ENCODE results near the gene ADAT1. TPM values are rescaled to one million over a fixed set of nuclear protein-coding genes. Genes with fewer than 3 reads are reported as not detected.

ADAT1 gene
- total RNA-seq, 1 experiment from 2014 or later = 90.4 TPM

DNA sequence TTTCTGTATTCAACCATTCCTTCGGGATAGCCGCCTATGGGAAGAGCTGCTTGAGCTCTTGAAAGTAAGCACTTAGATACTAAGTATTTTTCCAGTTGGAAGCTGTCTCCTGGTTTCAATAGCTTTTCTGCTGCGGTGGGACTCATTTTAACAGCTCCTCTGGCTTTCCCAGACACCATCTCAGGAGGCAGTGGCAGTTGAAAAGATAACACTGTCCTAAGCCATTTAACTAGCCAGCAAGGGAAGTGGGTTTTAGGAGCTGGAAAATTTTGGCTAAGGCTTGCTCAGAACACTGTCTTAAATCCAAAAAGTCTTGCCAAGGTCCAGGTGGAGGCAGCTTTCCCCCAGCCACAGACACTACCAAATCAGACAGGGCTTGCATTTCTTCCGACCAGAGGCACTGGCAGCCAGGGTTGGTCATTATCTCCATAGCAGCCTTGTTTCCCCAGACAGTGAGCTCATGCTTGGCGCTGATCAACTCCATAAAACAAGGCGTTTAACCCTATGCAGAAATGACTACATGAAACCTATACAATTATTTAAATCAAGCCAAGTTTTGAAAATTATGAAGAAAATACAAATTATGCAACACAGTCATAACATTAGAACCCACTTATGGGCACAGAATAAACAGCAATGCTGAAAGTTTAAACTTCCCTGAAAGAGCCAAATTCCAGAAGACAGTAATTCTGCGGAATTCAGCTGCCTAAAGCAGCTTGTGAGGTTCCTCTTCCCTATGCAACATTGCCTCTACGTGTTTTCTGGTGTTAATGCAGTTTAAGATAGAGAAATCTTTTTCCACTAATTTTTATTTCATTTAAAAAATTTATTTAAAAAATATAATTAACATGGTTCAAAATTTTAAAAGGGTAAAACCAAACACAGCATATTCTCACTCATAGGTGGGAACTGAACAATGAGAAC is 31.9 kb downstream of the ADAT1 start:
- intact Hi-C loops (cut with micrococcal nuclease; ENCODE audit: unreplicated experiment) = no loop called here
- no peak overlapping the region for H3K27ac Mint-ChIP-seq (ENCODE audit: unreplicated experiment)
- peaks cover 8% of the 10 kb centered on the region for H3K36me3 Mint-ChIP-seq (ENCODE audit: insufficient read depth, unreplicated experiment)
- no peak for TF ChIP-seq CTCF (IDR thresholded peaks at IDR 0.05; ENCODE audit: unreplicated experiment)
- no peak for DNase-seq
- H3K4me1 Mint-ChIP-seq (ENCODE audit: low read depth, unreplicated experiment) = peaks cover 18% of the 10 kb centered on the region
- BruUV-seq (replicated peaks) = no TSS peak
- H3K9me3 Mint-ChIP-seq (ENCODE audit: low read depth, unreplicated experiment) = no peaks in the 10 kb centered on the region
- no peaks in the 10 kb centered on the region for H3K27me3 Mint-ChIP-seq (ENCODE audit: unreplicated experiment)
- H3K4me3 Mint-ChIP-seq (ENCODE audit: low read depth, unreplicated experiment) = no peak overlapping the region
- CTCF ChIA-PET = no interaction called here

GRCh38 chr16:75589306-75589705 is 33.8 kb downstream of the ADAT1 start:
- CTCF ChIA-PET = no interaction called here
- no peak overlapping the region for H3K27ac Mint-ChIP-seq (ENCODE audit: unreplicated experiment)
- TF ChIP-seq CTCF (IDR thresholded peaks at IDR 0.05; ENCODE audit: unreplicated experiment) = no peak
- DNase-seq = no peak
- BruUV-seq (replicated peaks) = no TSS peak
- no peaks in the 10 kb centered on the region for H3K27me3 Mint-ChIP-seq (ENCODE audit: unreplicated experiment)
- no peak overlapping the region for H3K4me3 Mint-ChIP-seq (ENCODE audit: low read depth, unreplicated experiment)
- intact Hi-C loops (cut with micrococcal nuclease; ENCODE audit: unreplicated experiment) = no loop called here
- peaks cover 1% of the 10 kb centered on the region for H3K36me3 Mint-ChIP-seq (ENCODE audit: insufficient read depth, unreplicated experiment)
- no peaks in the 10 kb centered on the region for H3K9me3 Mint-ChIP-seq (ENCODE audit: low read depth, unreplicated experiment)
- H3K4me1 Mint-ChIP-seq (ENCODE audit: low read depth, unreplicated experiment) = peaks cover 11% of the 10 kb centered on the region

DNA sequence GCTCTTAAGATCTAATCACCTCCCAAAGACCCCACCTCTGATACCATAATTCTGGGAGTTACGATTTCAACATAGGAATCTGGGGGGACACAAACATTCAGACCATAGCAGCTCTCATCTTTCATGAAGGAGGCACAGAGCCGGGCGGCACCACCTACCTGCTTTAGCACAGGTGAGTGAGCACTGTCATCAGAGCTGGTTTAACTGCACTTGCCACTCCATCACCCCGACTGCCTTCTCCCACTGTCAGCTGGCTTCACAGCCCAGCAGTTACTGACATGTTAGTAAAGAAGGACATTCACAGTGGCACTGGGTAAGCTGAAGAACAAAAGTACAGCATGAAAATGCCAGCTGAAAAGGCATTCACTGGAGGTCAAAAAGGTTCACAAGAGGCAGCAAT is 34.4 kb downstream of the ADAT1 start:
- no peak overlapping the region for H3K4me3 Mint-ChIP-seq (ENCODE audit: low read depth, unreplicated experiment)
- no peak overlapping the region for H3K27ac Mint-ChIP-seq (ENCODE audit: unreplicated experiment)
- no peaks in the 10 kb centered on the region for H3K27me3 Mint-ChIP-seq (ENCODE audit: unreplicated experiment)
- no peaks in the 10 kb centered on the region for H3K36me3 Mint-ChIP-seq (ENCODE audit: insufficient read depth, unreplicated experiment)
- intact Hi-C loops (cut with micrococcal nuclease; ENCODE audit: unreplicated experiment) = no loop called here
- no TSS peak for BruUV-seq (replicated peaks)
- no peaks in the 10 kb centered on the region for H3K9me3 Mint-ChIP-seq (ENCODE audit: low read depth, unreplicated experiment)
- DNase-seq = no peak
- CTCF ChIA-PET = no interaction called here
- TF ChIP-seq CTCF (IDR thresholded peaks at IDR 0.05; ENCODE audit: unreplicated experiment) = no peak
- peaks cover 5% of the 10 kb centered on the region for H3K4me1 Mint-ChIP-seq (ENCODE audit: low read depth, unreplicated experiment)

DNA sequence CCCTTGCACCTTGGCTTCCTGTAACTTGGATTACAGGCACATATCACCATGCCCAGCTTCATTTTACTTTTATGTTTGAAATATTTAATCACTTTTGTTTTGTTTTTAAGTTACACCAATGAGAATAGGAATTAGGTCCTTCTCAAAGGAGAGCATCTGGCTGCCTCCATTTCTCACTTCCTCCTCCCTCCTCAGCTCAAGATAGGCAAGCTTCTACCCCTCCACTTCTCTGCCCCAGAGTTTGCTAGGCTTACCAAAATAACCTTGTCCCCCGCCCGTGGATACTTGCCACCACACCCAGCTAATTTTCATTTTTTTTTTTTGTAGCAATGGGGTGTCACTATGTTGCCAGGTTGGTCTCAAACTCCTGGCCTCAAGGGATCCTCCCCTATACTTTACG is 39.0 kb downstream of the ADAT1 start:
- Mint-ChIP-seq H3K27me3 (ENCODE audit: unreplicated experiment) (no peaks in the 10 kb centered on the region), H3K36me3 (ENCODE audit: insufficient read depth, unreplicated experiment) (no peaks in the 10 kb centered on the region), H3K4me3 (ENCODE audit: low read depth, unreplicated experiment) (no peak overlapping the region), H3K9me3 (ENCODE audit: low read depth, unreplicated experiment) (no peaks in the 10 kb centered on the region), H3K27ac (ENCODE audit: unreplicated experiment) (no peak overlapping the region), H3K4me1 (ENCODE audit: low read depth, unreplicated experiment) (no peaks in the 10 kb centered on the region)
- intact Hi-C loops (cut with micrococcal nuclease; ENCODE audit: unreplicated experiment) = no loop called here
- TF ChIP-seq CTCF (IDR thresholded peaks at IDR 0.05; ENCODE audit: unreplicated experiment) = no peak
- no peak for DNase-seq
- CTCF ChIA-PET = interaction anchor here (0.7 to 1.2 kb wide), 2 partner anchors 9 to 129 kb away, joined by 3 to 7 read pairs; no protein-coding TSS in a partner anchor
- no TSS peak for BruUV-seq (replicated peaks)

Measured in Calu3 (cell line).